Activated CD8-positive, alpha-beta T cell treated with anti-CD3 and anti-CD28 coated beads for 36 hours (primary cell): ENCODE data around the gene GUCA2B. TPM values are rescaled to one million over a fixed set of nuclear protein-coding genes. Genes with fewer than 3 reads are reported as not detected.

Experiments used
- ATAC-seq: fragments of 200-7000 bp; cut with Tn5 transposase; one replicate; pipeline ENCODE4 v1.10.0; 2021; ENCODE audit warnings: mild to moderate bottlenecking, moderate library complexity
- CTCF ChIA-PET: fragments of 350-600 bp; sonication (Branson Sonifier 250); formaldehyde crosslinking; loops from one replicate; lab custom pipeline; 2021; ENCODE audit warnings: antibody characterized with exemption; lab: Charles Lee
- POLR2A ChIA-PET: fragments of 350-600 bp; sonication (Branson Sonifier 250); formaldehyde crosslinking; loops from one replicate; lab custom pipeline; 2021; ENCODE audit warnings: antibody characterized with exemption; lab: Charles Lee
- DNase-seq: peaks from one replicate; pipeline ENCODE4 v3.0.0-alpha.2; 2020
- H3K27ac Mint-ChIP-seq: one replicate; pipeline ENCODE4 v1.8.0; 2021; ENCODE audit warnings: mild to moderate bottlenecking, mixed read lengths
- H3K27me3 Mint-ChIP-seq: one replicate; pipeline ENCODE4 v1.8.0; 2021; ENCODE audit warnings: mixed read lengths
- H3K36me3 Mint-ChIP-seq: one replicate; pipeline ENCODE4 v1.8.0; 2021; ENCODE audit warnings: low read depth, mixed read lengths
- H3K4me1 Mint-ChIP-seq: one replicate; pipeline ENCODE4 v1.8.0; 2021; ENCODE audit warnings: low read depth, mixed read lengths
- H3K4me3 Mint-ChIP-seq: one replicate; pipeline ENCODE4 v1.8.0; 2021; ENCODE audit warnings: mild to moderate bottlenecking, moderate library complexity, mixed read lengths
- H3K9me3 Mint-ChIP-seq: one replicate; pipeline ENCODE4 v1.8.0; 2021; ENCODE audit warnings: mixed read lengths
- CTCF ChIP-seq: fragments of 200-600 bp; IDR thresholded peaks from one replicate; pipeline ENCODE4 v1.8.0; 2022; ENCODE audit warnings: antibody characterized with exemption, mild to moderate bottlenecking
- intact Hi-C: fragments of 100-400 bp; cut with micrococcal nuclease; formaldehyde crosslinking; loops from one replicate; pipeline ENCODE4 v1.10.0; 2022
- total RNA-seq, 2 experiments: library from RNA; stranded (reverse); gene quantifications; one replicate each; pipeline ENCODE4 v1.2.3, GENCODE V29; 2021

The GUCA2B gene
- total RNA-seq, 2 experiments from 2014 or later: not detected

- H3K9me3 Mint-ChIP-seq: no peaks in the 10 kb centered on the region
- no peak for DNase-seq
Measured at GRCh38 chr1:42135426-42135825, 17.8 kb upstream of the GUCA2B start.

GRCh38 chr1:42136466-42136865, 16.7 kb upstream of the GUCA2B start:
- H3K4me1 Mint-ChIP-seq: no peaks in the 10 kb centered on the region
- no peak overlapping the region for H3K27ac Mint-ChIP-seq
- POLR2A ChIA-PET: interaction anchor here (1.0 kb wide), 1 partner anchor 122 kb away, joined by 3 read pairs; no protein-coding TSS in a partner anchor
- no peak for TF ChIP-seq CTCF
- no peaks in the 10 kb centered on the region for H3K9me3 Mint-ChIP-seq
- H3K36me3 Mint-ChIP-seq: no peaks in the 10 kb centered on the region
- H3K27me3 Mint-ChIP-seq: peaks cover 3% of the 10 kb centered on the region
- intact Hi-C loops: no loop called here
- DNase-seq: no peak
- CTCF ChIA-PET: interaction anchor here (1.4 to 2.5 kb wide), 2 partner anchors 24 to 37 kb away, joined by 3 to 8 read pairs; no protein-coding TSS in a partner anchor
- no peak overlapping the region for H3K4me3 Mint-ChIP-seq
- no peak for ATAC-seq

More at GRCh38 chr1:42135426-42135825, 17.8 kb upstream of the GUCA2B start:
- no peak overlapping the region for H3K4me3 Mint-ChIP-seq
- TF ChIP-seq CTCF: no peak
- intact Hi-C loops: no loop called here
- no peaks in the 10 kb centered on the region for H3K36me3 Mint-ChIP-seq
- CTCF ChIA-PET: interaction anchor here (0.6 to 2.5 kb wide), 3 partner anchors 12 to 57 kb away, joined by 3 to 8 read pairs (median 3); no protein-coding TSS in a partner anchor
- no peak for ATAC-seq
- POLR2A ChIA-PET: interaction anchor here (0.8 kb wide), 1 partner anchor 20 kb away, joined by 3 read pairs; no protein-coding TSS in a partner anchor
- no peaks in the 10 kb centered on the region for H3K4me1 Mint-ChIP-seq
- H3K27ac Mint-ChIP-seq: no peak overlapping the region
- peaks cover 2% of the 10 kb centered on the region for H3K27me3 Mint-ChIP-seq

- no peaks in the 10 kb centered on the region for H3K36me3 Mint-ChIP-seq
- no peaks in the 10 kb centered on the region for H3K9me3 Mint-ChIP-seq
- no peak for ATAC-seq
- H3K27ac Mint-ChIP-seq: no peak overlapping the region
- intact Hi-C loops: no loop called here
- CTCF ChIA-PET: interaction anchor here (1.5 kb wide), 1 partner anchor 10 kb away, joined by 6 read pairs; no protein-coding TSS in a partner anchor
- DNase-seq: no peak
- H3K4me1 Mint-ChIP-seq: no peaks in the 10 kb centered on the region
- no peak for TF ChIP-seq CTCF
- no peak overlapping the region for H3K4me3 Mint-ChIP-seq
- POLR2A ChIA-PET: interaction anchor here (1.2 kb wide), 1 partner anchor 14 kb away, joined by 3 read pairs; no protein-coding TSS in a partner anchor
- H3K27me3 Mint-ChIP-seq: peaks cover 9% of the 10 kb centered on the region
Measured at GRCh38 chr1:42137766-42138165, 15.4 kb upstream of the GUCA2B start.

GRCh38 chr1:42138586-42138985, 14.6 kb upstream of the GUCA2B start:
- ChIA-PET POLR2A (no interaction called here), CTCF (interaction anchor here (1.5 kb wide), 1 partner anchor 9 kb away, joined by 6 read pairs; no protein-coding TSS in a partner anchor)
- peaks cover 14% of the 10 kb centered on the region for H3K27me3 Mint-ChIP-seq
- peaks cover 5% of the 10 kb centered on the region for H3K4me1 Mint-ChIP-seq
- DNase-seq (no peak), ATAC-seq (no peak)
- TF ChIP-seq CTCF: no peak
- H3K4me3 Mint-ChIP-seq: no peak overlapping the region
- no peaks in the 10 kb centered on the region for H3K36me3 Mint-ChIP-seq
- intact Hi-C loops: no loop called here
- H3K27ac Mint-ChIP-seq: no peak overlapping the region
- H3K9me3 Mint-ChIP-seq: no peaks in the 10 kb centered on the region

- Mint-ChIP-seq H3K36me3 (no peaks in the 10 kb centered on the region), H3K27ac (no peak overlapping the region), H3K27me3 (peaks cover 15% of the 10 kb centered on the region), H3K4me1 (peaks cover 6% of the 10 kb centered on the region), H3K9me3 (no peaks in the 10 kb centered on the region), H3K4me3 (no peak overlapping the region)
- ChIA-PET POLR2A (no interaction called here), CTCF (interaction anchor here (1.4 kb wide), 1 partner anchor 34 kb away, joined by 4 read pairs; no protein-coding TSS in a partner anchor)
- no peak for DNase-seq
- ATAC-seq: no peak
- TF ChIP-seq CTCF: no peak
- intact Hi-C loops: no loop called here
Measured at GRCh38 chr1:42139444-42139843, 13.8 kb upstream of the GUCA2B start.
